Ishikawa (cell line): ENCODE measurements around the gene KCNJ1.

Experiments used
- EP300 ChIP-seq: IDR thresholded peaks from 2 replicates; pipeline ENCODE4 v1.6.1; 2012; ENCODE audit warnings: borderline replicate concordance
- NFIC ChIP-seq: IDR thresholded peaks from 2 replicates; pipeline ENCODE4 v1.6.1; 2012
- TAF1 ChIP-seq: IDR thresholded peaks from 2 replicates; pipeline ENCODE4 v1.6.1; 2012; ENCODE audit warnings: low read depth, mild to moderate bottlenecking

- TF ChIP-seq EP300 (no peak), NFIC (no peak), TAF1 (no peak)
Measured at GRCh38 chr11:128800871-128801417, 66.2 kb downstream of the KCNJ1 start.
